H1 (cell line): ENCODE data around the gene CGB7. TPM values are rescaled to one million over a fixed set of nuclear protein-coding genes. Genes with fewer than 3 reads are reported as not detected.

ENCODE experiments used
- CTCF ChIA-PET: fragments of 300-600 bp; sonication (Branson Sonifier 250); formaldehyde crosslinking; loops from one replicate; lab custom pipeline; 2021; ENCODE audit not compliant: partially characterized antibody; lab: Charles Lee
- POLR2A ChIA-PET: fragments of 300-600 bp; sonication (Branson Sonifier 250); formaldehyde crosslinking; loops from one replicate; lab custom pipeline; 2021; ENCODE audit warnings: inconsistent platforms; ENCODE audit not compliant: partially characterized antibody; lab: Charles Lee
- DNase-seq, 2 experiments: peaks; one replicate each; pipeline versions ENCODE4 v3.0.0 to v3.0.0-alpha.2; 2010 to 2022; ENCODE audit warnings: low spot score in 2 of 2, low read depth in 1 of 2, mixed read lengths in 1 of 2
- FAIRE-seq: peaks from 2 replicates; lab custom pipeline; 2011; peaks lifted over from hg19 to GRCh38; lab: Jason Lieb, UNC
- H2AFZ ChIP-seq: 2 replicates; pipeline ENCODE4 v1.8.1; 2012; ENCODE audit warnings: low read length, inconsistent platforms
- H2AK5ac ChIP-seq: 2 replicates; pipeline ENCODE4 v1.6.1; 2013; ENCODE audit warnings: low read depth, low read length
- H2BK120ac ChIP-seq: replicated peaks from 2 replicates; pipeline ENCODE3; 2013; ENCODE audit warnings: low read depth, low read length, inconsistent platforms
- H2BK12ac ChIP-seq: 2 replicates; pipeline ENCODE4 v1.6.1; 2013; ENCODE audit warnings: low read depth, low read length
- H2BK15ac ChIP-seq: 2 replicates; pipeline ENCODE4 v1.6.1; 2013; ENCODE audit warnings: low read length
- H2BK20ac ChIP-seq: 2 replicates; pipeline ENCODE4 v1.6.1; 2013; ENCODE audit warnings: low read length
- H2BK5ac ChIP-seq: 2 replicates; pipeline ENCODE4 v1.6.1; 2013; ENCODE audit warnings: low read depth, low read length
- H3K14ac ChIP-seq: 2 replicates; pipeline ENCODE4 v1.6.1; 2013; ENCODE audit warnings: inconsistent platforms; ENCODE audit not compliant: insufficient read length
- H3K18ac ChIP-seq: 2 replicates; pipeline ENCODE4 v1.6.1; 2013; ENCODE audit warnings: low read length; ENCODE audit errors: extremely low read depth
- H3K23ac ChIP-seq: 2 replicates; pipeline ENCODE4 v1.6.1; 2013; ENCODE audit warnings: inconsistent platforms; ENCODE audit not compliant: insufficient read length
- H3K23me2 ChIP-seq: 2 replicates; pipeline ENCODE4 v1.6.1; 2013; ENCODE audit warnings: low read depth, low read length
- H3K27ac ChIP-seq: 2 replicates; pipeline ENCODE4 v1.6.1; 2011; ENCODE audit warnings: low read depth, low read length, inconsistent platforms
- H3K27me3 ChIP-seq, 4 experiments: replicated peaks in 1 of 4; 1 replicate in 1 of 4; 2 replicates in 3 of 4; pipeline versions ENCODE4 v1.6.1 to v1.8.1; 2011 to 2013; ENCODE audit warnings: low read length in 3 of 4, mild to moderate bottlenecking in 3 of 4, inconsistent platforms in 2 of 4, mixed read lengths in 2 of 4, moderate library complexity in 1 of 4; ENCODE audit not compliant: control insufficient read depth in 3 of 4, insufficient read depth in 3 of 4; ENCODE audit errors: extremely low read depth in 1 of 4
- H3K36me3 ChIP-seq, 4 experiments: 2 replicates each; pipeline versions ENCODE4 v1.6.1 to v1.8.1; 2011 to 2013; ENCODE audit warnings: mild to moderate bottlenecking in 4 of 4, low read length in 3 of 4, moderate library complexity in 2 of 4, control low read depth in 1 of 4, inconsistent platforms in 1 of 4; ENCODE audit not compliant: insufficient read depth in 4 of 4, control insufficient read depth in 2 of 4
- H3K4ac ChIP-seq: replicated peaks from 2 replicates; pipeline ENCODE3; 2013; ENCODE audit warnings: low read length, low read depth, mixed read lengths, inconsistent platforms; ENCODE audit not compliant: insufficient read length
- H3K4me1 ChIP-seq, 4 experiments: replicated peaks in 1 of 4; 1 replicate in 1 of 4; 2 replicates in 3 of 4; pipeline versions ENCODE4 v1.6.1 to v1.8.1; 2011 to 2013; ENCODE audit warnings: low read length in 3 of 4, inconsistent platforms in 2 of 4, mixed read lengths in 1 of 4; ENCODE audit not compliant: insufficient read depth in 4 of 4, control insufficient read depth in 3 of 4
- H3K4me2 ChIP-seq, 2 experiments: 2 replicates each; pipeline versions ENCODE4 v1.6.1 to v1.8.1; 2011 to 2013; ENCODE audit warnings: low read depth in 2 of 2, low read length in 2 of 2, control low read depth in 1 of 2, inconsistent platforms in 1 of 2, mild to moderate bottlenecking in 1 of 2; ENCODE audit not compliant: insufficient read depth in 1 of 2
- H3K4me3 ChIP-seq, 4 experiments: fragments of 200-600, 300-600 bp in 1 of 4; sonication (generic), shearing (Covaris generic), sonication (Bioruptor Twin) in 1 of 4; 2 replicates each; pipeline versions ENCODE4 v1.5.1 to v1.8.1; 2011 to 2016; ENCODE audit warnings: low read length in 4 of 4, low read depth in 3 of 4, control low read depth in 2 of 4, inconsistent platforms in 2 of 4, mild to moderate bottlenecking in 2 of 4, mixed read lengths in 1 of 4, moderate library complexity in 1 of 4; ENCODE audit not compliant: insufficient read depth in 2 of 4; ENCODE audit errors: extremely low read depth in 1 of 4
- H3K56ac ChIP-seq: replicated peaks from 2 replicates; pipeline ENCODE3; 2013; ENCODE audit warnings: low read depth, mild to moderate bottlenecking, mixed read lengths, low read length, inconsistent platforms; ENCODE audit not compliant: insufficient read length
- H3K79me1 ChIP-seq: 2 replicates; pipeline ENCODE4 v1.6.1; 2013; ENCODE audit warnings: low read depth, low read length, control low read depth
- H3K79me2 ChIP-seq, 2 experiments: 2 replicates each; pipeline versions ENCODE4 v1.6.1 to v1.8.1; 2012 to 2013; ENCODE audit warnings: low read length in 2 of 2, mild to moderate bottlenecking in 2 of 2, inconsistent platforms in 1 of 2; ENCODE audit not compliant: insufficient read depth in 2 of 2, control insufficient read depth in 1 of 2
- H3K9ac ChIP-seq, 4 experiments: replicated peaks in 1 of 4; 1 replicate in 1 of 4; 2 replicates in 3 of 4; pipeline versions ENCODE4 v1.6.1 to v1.8.1; 2011 to 2013; ENCODE audit warnings: low read depth in 3 of 4, low read length in 3 of 4, control low read depth in 2 of 4, mild to moderate bottlenecking in 2 of 4, moderate library complexity in 2 of 4, inconsistent platforms in 1 of 4; ENCODE audit errors: extremely low read depth in 1 of 4
- H3K9me3 ChIP-seq, 2 experiments: 2 replicates each; pipeline versions ENCODE4 v1.6.1 to v1.8.1; 2012 to 2013; ENCODE audit warnings: mild to moderate bottlenecking in 2 of 2, moderate library complexity in 2 of 2, control low read depth in 1 of 2, inconsistent platforms in 1 of 2, low read depth in 1 of 2, low read length in 1 of 2, mixed read lengths in 1 of 2; ENCODE audit not compliant: insufficient read depth in 2 of 2
- H4K20me1 ChIP-seq, 2 experiments: replicated peaks in 1 of 2; 2 replicates each; pipeline versions ENCODE3 to v1.8.1; 2011 to 2013; ENCODE audit warnings: inconsistent platforms in 2 of 2, low read length in 2 of 2, mild to moderate bottlenecking in 1 of 2; ENCODE audit not compliant: insufficient read depth in 2 of 2, control insufficient read depth in 1 of 2
- H4K5ac ChIP-seq: 2 replicates; pipeline ENCODE4 v1.6.1; 2013; ENCODE audit warnings: low read length, low read depth, mixed read lengths, inconsistent platforms; ENCODE audit not compliant: insufficient read length
- H4K8ac ChIP-seq: 2 replicates; pipeline ENCODE4 v1.8.0; 2013; ENCODE audit warnings: mild to moderate bottlenecking, moderate library complexity, low read length, inconsistent platforms; ENCODE audit not compliant: insufficient read depth; ENCODE audit errors: extremely low read depth
- H4K91ac ChIP-seq: replicated peaks from 2 replicates; pipeline ENCODE3; 2013; ENCODE audit warnings: low read length, mixed read lengths, inconsistent platforms; ENCODE audit not compliant: insufficient read length
- BRCA1 ChIP-seq: IDR thresholded peaks from 2 replicates; pipeline ENCODE4 v1.6.1; 2012; ENCODE audit warnings: low read depth, low read length, improper control_type of control experiment
- CTBP2 ChIP-seq: IDR thresholded peaks from 2 replicates; pipeline ENCODE4 v1.7.0; 2011; ENCODE audit warnings: borderline replicate concordance, mild to moderate bottlenecking, moderate library complexity, mixed read lengths, low read length; ENCODE audit not compliant: insufficient read depth, insufficient read length
- FOSL1 ChIP-seq: IDR thresholded peaks from 2 replicates; pipeline ENCODE4 v1.6.1; 2011; ENCODE audit warnings: mild to moderate bottlenecking, low read depth, low read length, moderate library complexity; ENCODE audit not compliant: insufficient read depth
- HDAC6 ChIP-seq: IDR thresholded peaks from one replicate; pipeline ENCODE4 v1.7.1; 2012; ENCODE audit warnings: low read depth, mild to moderate bottlenecking, inconsistent platforms, low read length, moderate library complexity
- TEAD4 ChIP-seq: IDR thresholded peaks from 2 replicates; pipeline ENCODE4 v1.6.1; 2012; ENCODE audit warnings: low read depth, low read length, inconsistent platforms, mixed read lengths
- WGBS, 2 experiments: shearing (Covaris generic) in 1 of 2; methylation state at CpG; one replicate each; pipeline versions ENCODE4 v1.1.6 to v1.1.7; 2013 to 2015; ENCODE audit warnings: low lambda C conversion rate in 2 of 2, mixed read lengths in 2 of 2, inconsistent platforms in 1 of 2, low coverage in 1 of 2, missing lambda C conversion rate in 1 of 2; ENCODE audit not compliant: insufficient replicate concordance in 2 of 2, insufficient coverage in 1 of 2, insufficient read length in 1 of 2; ENCODE audit errors: extremely low coverage in 1 of 2, missing lambda C conversion rate in 1 of 2; 5-methylcytosine and 5-hydroxymethylcytosine counted together
- polyA plus RNA-seq, 7 experiments: library from polyadenylated mRNA; depleted of rRNA in 3 of 7; stranded (reverse) in 5 of 7; unstranded in 2 of 7; fragments of >200 nt in 5 of 7; fragments of 200-250 nt in 2 of 7; gene quantifications; 1 replicate in 5 of 7; 2 replicates in 1 of 7; 4 replicates in 1 of 7; pipeline versions ENCODE4 v1.2.1 to v1.2.3, GENCODE V29; 2011 to 2013; ENCODE audit warnings: missing spikeins in 2 of 7, mixed read lengths in 2 of 7
- total RNA-seq: library from RNA; stranded (reverse); fragmentation: NEBNext Ultra II Directional; extraction: Animal tissue kit (Norgen Biotek cat#: 25700); gene quantifications from 2 replicates; pipeline ENCODE4 v1.2.1, GENCODE V29; 2021

CGB7 gene
- total and polyA plus RNA-seq, 2 of the 8 experiments (the other 6 are each of a cell fraction or from before 2014, with no cell fraction given): 1.2 to 2.2 TPM

- no peaks in the 10 kb centered on the region for H3K79me1 ChIP-seq
- H3K36me3 ChIP-seq: no peaks in the 10 kb centered on the region
- peaks cover 3% of the 10 kb centered on the region; the same call in 1 of the 2 replicates for H3K23me2 ChIP-seq
- H3K4me3 ChIP-seq: no peak overlapping the region
- no peak overlapping the region for H3K56ac ChIP-seq
- no peak for DNase-seq
- 76% methylated on average over 4 of the region's 4 CpGs; no CpG with 5 or more reads in 1 of the 2 experiments for WGBS, 2 experiments
- no peak overlapping the region for H2BK20ac ChIP-seq
- TF ChIP-seq FOSL1 (no peak), TEAD4 (no peak), BRCA1 (no peak), CTBP2 (no peak), HDAC6 (no peak)
- H3K27ac ChIP-seq: no peak overlapping the region
- FAIRE-seq: no peak
- ChIA-PET POLR2A (interaction anchor here (0.6 kb wide), 1 partner anchor 79 kb away, joined by 3 read pairs; no protein-coding TSS in a partner anchor), CTCF (interaction anchor here (0.9 to 2.2 kb wide), 2 partner anchors 80 to 118 kb away, joined by 4 to 6 read pairs; no protein-coding TSS in a partner anchor)
- H2AFZ ChIP-seq: no peak overlapping the region
- peaks cover 0 to 3% (median 0%) of the 10 kb centered on the region in 4 experiments; a peak in 1 of 7 replicates for H3K27me3 ChIP-seq
- no peak overlapping the region for H4K5ac ChIP-seq
- H3K4me1 ChIP-seq: no peaks in the 10 kb centered on the region; a peak in 1 of 7 replicates
- H3K23ac ChIP-seq: no peak overlapping the region
- H2BK120ac ChIP-seq: no peak overlapping the region
- H2AK5ac ChIP-seq: no peak overlapping the region
- no peaks in the 10 kb centered on the region for H3K79me2 ChIP-seq
- H3K18ac ChIP-seq: no peak overlapping the region
- H3K4me2 ChIP-seq: no peak overlapping the region
- H2BK5ac ChIP-seq: no peak overlapping the region
- H3K4ac ChIP-seq: no peak overlapping the region
- no peak overlapping the region for H4K91ac ChIP-seq
- no peak overlapping the region for H4K8ac ChIP-seq
- H2BK15ac ChIP-seq: no peak overlapping the region
- H3K14ac ChIP-seq: no peak overlapping the region
- H3K9me3 ChIP-seq: no peaks in the 10 kb centered on the region
- no peak overlapping the region for H3K9ac ChIP-seq
- H2BK12ac ChIP-seq: no peak overlapping the region
- H4K20me1 ChIP-seq: no peaks in the 10 kb centered on the region
These were observed 22.8 kb upstream of the CGB7 start for GRCh38 chr19:49080392-49080791.
